Tibial nerve (tissue), 3 donors: ENCODE results near the gene GAA.

ENCODE experiments used
- CTCF ChIP-seq, 5 experiments: fragments of 200-600 bp in 3 of 5; fragments of 450-650 bp in 2 of 5; sonication (generic) in 3 of 5; IDR thresholded peaks; one replicate each; pipeline ENCODE4 v1.5.1; 2016 to 2019; ENCODE audit warnings: antibody characterized with exemption in 5 of 5, mild to moderate bottlenecking in 3 of 5, moderate library complexity in 2 of 5
- POLR2A ChIP-seq, 2 donors: fragments of 450-650 bp; IDR thresholded peaks; one replicate each; pipeline ENCODE4 v1.6.1; 2017; ENCODE audit warnings: antibody characterized with exemption in 2 of 2, mild to moderate bottlenecking in 2 of 2, moderate library complexity in 2 of 2

- TF ChIP-seq CTCF (IDR thresholded peaks at IDR 0.05) (no peak), POLR2A (IDR thresholded peaks at IDR 0.05) (no peak)
These were observed 37.6 kb downstream of the GAA start for GRCh38 chr17:80138856-80139426.
